MM.1S (cell line): ENCODE measurements around the gene EIF2D.
A peak's percentile ranks its signal among the peaks of the same experiment; 100 is the strongest.

ENCODE experiments used
- DNase-seq: peaks from one replicate; pipeline ENCODE4 v3.0.0-alpha.2; 2015
- H2AFZ ChIP-seq: fragments of 300-600 bp; sonication (generic); 2 replicates; pipeline ENCODE4 v1.6.0; 2016; ENCODE audit warnings: antibody characterized with exemption, low read length
- H3F3A ChIP-seq: fragments of 300-600 bp; sonication (generic); 2 replicates; pipeline ENCODE4 v1.6.1; 2016; ENCODE audit warnings: mild to moderate bottlenecking, antibody characterized with exemption, low read length, moderate library complexity, mixed read lengths; ENCODE audit not compliant: insufficient read depth
- H3K27ac ChIP-seq: fragments of 300-600 bp; sonication (generic); 2 replicates; pipeline ENCODE4 v1.5.1; 2016; ENCODE audit warnings: mild to moderate bottlenecking, low read length
- H3K27me3 ChIP-seq: fragments of 300-600 bp; sonication (generic); replicated peaks from 2 replicates; pipeline ENCODE4 v1.6.0; 2016; ENCODE audit warnings: low read length; ENCODE audit not compliant: insufficient read depth
- H3K36me3 ChIP-seq: fragments of 300-600 bp; sonication (generic); replicated peaks from 2 replicates; pipeline ENCODE4 v1.6.1; 2016; ENCODE audit warnings: mild to moderate bottlenecking, low read length, mixed read lengths; ENCODE audit not compliant: insufficient read depth
- H3K4me1 ChIP-seq: fragments of 300-600 bp; sonication (generic); 2 replicates; pipeline ENCODE4 v1.6.1; 2016; ENCODE audit warnings: low read length, mixed read lengths
- H3K4me2 ChIP-seq: fragments of 300-600 bp; sonication (generic); 2 replicates; pipeline ENCODE4 v1.6.0; 2016; ENCODE audit warnings: low read depth, low read length
- H3K4me3 ChIP-seq: fragments of 300-600 bp; sonication (generic); 2 replicates; pipeline ENCODE4 v1.5.1; 2016; ENCODE audit warnings: low read length, mixed read lengths
- H3K79me2 ChIP-seq: fragments of 300-600 bp; sonication (generic); 2 replicates; pipeline ENCODE4 v1.6.1; 2016; ENCODE audit warnings: mixed run types, low read length, mixed read lengths
- H3K9ac ChIP-seq: fragments of 300-600 bp; sonication (generic); 2 replicates; pipeline ENCODE4 v1.6.1; 2016; ENCODE audit warnings: low read length, mixed read lengths
- H3K9me2 ChIP-seq: fragments of 300-600 bp; sonication (generic); replicated peaks from 2 replicates; pipeline ENCODE4 v1.6.1; 2016; ENCODE audit warnings: mild to moderate bottlenecking, low read length, mixed read lengths; ENCODE audit not compliant: insufficient read depth
- H3K9me3 ChIP-seq: fragments of 300-600 bp; sonication (generic); replicated peaks from 2 replicates; pipeline ENCODE4 v1.6.1; 2016; ENCODE audit warnings: mild to moderate bottlenecking, low read length, mixed read lengths; ENCODE audit not compliant: insufficient read depth
- H4K20me1 ChIP-seq: fragments of 300-600 bp; sonication (generic); 2 replicates; pipeline ENCODE4 v1.6.1; 2016; ENCODE audit warnings: mild to moderate bottlenecking, low read length, moderate library complexity, mixed read lengths; ENCODE audit not compliant: insufficient read depth
- EZH2 ChIP-seq: fragments of 300-600 bp; sonication (generic); optimal IDR thresholded peaks from 2 replicates; pipeline ENCODE3; 2017; ENCODE audit warnings: low read depth, mild to moderate bottlenecking, antibody characterized with exemption, low read length, mixed read lengths
- EZH2phosphoT487 ChIP-seq: fragments of 300-600 bp; sonication (generic); IDR thresholded peaks from 2 replicates; pipeline ENCODE4 v1.6.1; 2018; ENCODE audit warnings: antibody characterized with exemption, low read length
- TF ChIP-seq, protein P1 (sequence below): fragments of 300-600 bp; sonication (generic); IDR thresholded peaks from 2 replicates; pipeline ENCODE4 v1.5.1; 2016; ENCODE audit warnings: antibody characterized with exemption, low read length, mixed read lengths

EIF2D gene

GRCh38 chr1:206584683-206585082 is 27.6 kb downstream of the EIF2D start:
- Histone ChIP-seq H3K4me3 (no peak overlapping the region), H2AFZ (no peak overlapping the region), H4K20me1 (peaks cover 35% of the 10 kb centered on the region), H3K9ac (no peak overlapping the region), H3F3A (peaks cover 49% of the 10 kb centered on the region), H3K9me3 (no peaks in the 10 kb centered on the region), H3K79me2 (peaks cover 90% of the 10 kb centered on the region), H3K4me2 (no peak overlapping the region), H3K4me1 (peaks cover 7% of the 10 kb centered on the region), H3K27ac (no peak overlapping the region), H3K9me2 (no peaks in the 10 kb centered on the region), H3K36me3 (peaks cover 61% of the 10 kb centered on the region), H3K27me3 (no peaks in the 10 kb centered on the region)
- TF ChIP-seq EZH2phosphoT487, result no peak
- TF ChIP-seq, protein P1, sequence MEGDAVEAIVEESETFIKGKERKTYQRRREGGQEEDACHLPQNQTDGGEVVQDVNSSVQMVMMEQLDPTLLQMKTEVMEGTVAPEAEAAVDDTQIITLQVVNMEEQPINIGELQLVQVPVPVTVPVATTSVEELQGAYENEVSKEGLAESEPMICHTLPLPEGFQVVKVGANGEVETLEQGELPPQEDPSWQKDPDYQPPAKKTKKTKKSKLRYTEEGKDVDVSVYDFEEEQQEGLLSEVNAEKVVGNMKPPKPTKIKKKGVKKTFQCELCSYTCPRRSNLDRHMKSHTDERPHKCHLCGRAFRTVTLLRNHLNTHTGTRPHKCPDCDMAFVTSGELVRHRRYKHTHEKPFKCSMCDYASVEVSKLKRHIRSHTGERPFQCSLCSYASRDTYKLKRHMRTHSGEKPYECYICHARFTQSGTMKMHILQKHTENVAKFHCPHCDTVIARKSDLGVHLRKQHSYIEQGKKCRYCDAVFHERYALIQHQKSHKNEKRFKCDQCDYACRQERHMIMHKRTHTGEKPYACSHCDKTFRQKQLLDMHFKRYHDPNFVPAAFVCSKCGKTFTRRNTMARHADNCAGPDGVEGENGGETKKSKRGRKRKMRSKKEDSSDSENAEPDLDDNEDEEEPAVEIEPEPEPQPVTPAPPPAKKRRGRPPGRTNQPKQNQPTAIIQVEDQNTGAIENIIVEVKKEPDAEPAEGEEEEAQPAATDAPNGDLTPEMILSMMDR, result no peak
- no peak for TF ChIP-seq EZH2
- DNase-seq, result no peak

- H3K9me3 ChIP-seq, result no peaks in the 10 kb centered on the region
- DNase-seq, result peak; percentile 71
- H3K79me2 ChIP-seq, result peaks cover 97% of the 10 kb centered on the region
- TF ChIP-seq, protein P1, result peak; percentile 99
- no peak for TF ChIP-seq EZH2phosphoT487
- H4K20me1 ChIP-seq, result peaks cover 42% of the 10 kb centered on the region
- H3K27me3 ChIP-seq, result no peaks in the 10 kb centered on the region
- no peak overlapping the region for H3K4me3 ChIP-seq
- peaks cover 58% of the 10 kb centered on the region for H3K36me3 ChIP-seq
- no peak overlapping the region for H3K4me2 ChIP-seq
- peaks cover 14% of the 10 kb centered on the region for H3K4me1 ChIP-seq
- peaks cover 45% of the 10 kb centered on the region for H3F3A ChIP-seq
- H3K9me2 ChIP-seq, result no peaks in the 10 kb centered on the region
- H3K27ac ChIP-seq, result no peak overlapping the region
- H3K9ac ChIP-seq, result no peak overlapping the region
- H2AFZ ChIP-seq, result no peak overlapping the region
These were observed 28.3 kb downstream of the EIF2D start for GRCh38 chr1:206583707-206584648.

GRCh38 chr1:206582971-206583706 is 29.1 kb downstream of the EIF2D start:
- H3K9me2 ChIP-seq, result no peaks in the 10 kb centered on the region
- peaks cover 21% of the 10 kb centered on the region for H3K4me1 ChIP-seq
- H3K36me3 ChIP-seq, result peaks cover 54% of the 10 kb centered on the region
- H3K4me2 ChIP-seq, result no peak overlapping the region
- peaks cover 40% of the 10 kb centered on the region for H3F3A ChIP-seq
- TF ChIP-seq, protein P1, result no peak
- TF ChIP-seq EZH2 (no peak), EZH2phosphoT487 (no peak)
- H3K9me3 ChIP-seq, result no peaks in the 10 kb centered on the region
- no peak for DNase-seq
- peaks cover 50% of the 10 kb centered on the region for H4K20me1 ChIP-seq
- H2AFZ ChIP-seq, result no peak overlapping the region
- H3K9ac ChIP-seq, result no peak overlapping the region
- H3K27me3 ChIP-seq, result no peaks in the 10 kb centered on the region
- H3K27ac ChIP-seq, result no peak overlapping the region
- H3K79me2 ChIP-seq, result peaks cover 99% of the 10 kb centered on the region
- H3K4me3 ChIP-seq, result no peak overlapping the region
